Transverse colon (tissue), 4 donors: Measurements from ENCODE around the gene RSL1D1.
"Not testable (repeated sequence)": the region's sequence is repeated elsewhere in the genome, so short reads cannot be mapped to it uniquely, and the experiment has no call there.

ENCODE experiments used
- CTCF ChIP-seq, 5 experiments: fragments of 200-600 bp in 3 of 5; fragments of 450-650 bp in 2 of 5; sonication (generic) in 3 of 5; IDR thresholded peaks; 1 replicate in 2 of 5; 2 replicates in 3 of 5; pipeline ENCODE4 v1.5.1; 2016 to 2017; ENCODE audit warnings: antibody characterized with exemption in 5 of 5, inconsistent platforms in 3 of 5, mild to moderate bottlenecking in 2 of 5, moderate library complexity in 1 of 5
- EP300 ChIP-seq: sonication (generic); formaldehyde crosslinking; IDR thresholded peaks from one replicate; pipeline ENCODE4 v1.6.1; 2017; ENCODE audit warnings: antibody characterized with exemption, low read depth
- POLR2A ChIP-seq: fragments of 450-650 bp; IDR thresholded peaks from one replicate; pipeline ENCODE4 v1.6.1; 2016; ENCODE audit warnings: antibody characterized with exemption, mild to moderate bottlenecking, moderate library complexity
- POLR2AphosphoS5 ChIP-seq, 3 donors: sonication (generic); formaldehyde crosslinking; IDR thresholded peaks; one replicate each; pipeline ENCODE4 v1.6.1; 2016; ENCODE audit warnings: antibody characterized with exemption in 3 of 3

GRCh38 chr16:11825520-11826165, 25.7 kb downstream of the RSL1D1 start:
- not testable (repeated sequence) for TF ChIP-seq CTCF (IDR thresholded peaks at IDR 0.05); POLR2AphosphoS5 (IDR thresholded peaks at IDR 0.05); EP300; POLR2A
